Small intestine (tissue), 7 donors: ENCODE data around the gene CFAP45. TPM values are rescaled to one million over a fixed set of nuclear protein-coding genes. Genes with fewer than 3 reads are reported as not detected.

Source experiments
- DNase-seq, 2 donors: peaks; one replicate each; pipeline versions ENCODE4 v3.0.0 to v3.0.0-alpha.2; 2013
- FAIRE-seq: peaks from 2 replicates; lab custom pipeline; 2012; peaks lifted over from hg19 to GRCh38; lab: Jason Lieb, UNC
- H3K27ac ChIP-seq, 3 donors: one replicate each; pipeline ENCODE4 v1.5.1; 2013; ENCODE audit warnings: low read length in 2 of 3, mild to moderate bottlenecking in 2 of 3, control low read depth in 1 of 3, inconsistent platforms in 1 of 3, low read depth in 1 of 3, moderate library complexity in 1 of 3
- H3K27me3 ChIP-seq, 3 donors: one replicate each; pipeline ENCODE4 v1.6.1; 2013; ENCODE audit warnings: low read length in 3 of 3, inconsistent platforms in 1 of 3; ENCODE audit not compliant: control insufficient read depth in 3 of 3, insufficient read depth in 3 of 3
- H3K36me3 ChIP-seq, 3 donors: one replicate each; pipeline ENCODE4 v1.6.1; 2013; ENCODE audit warnings: low read length in 3 of 3, inconsistent platforms in 1 of 3, low read depth in 1 of 3, mild to moderate bottlenecking in 1 of 3, moderate library complexity in 1 of 3; ENCODE audit not compliant: control insufficient read depth in 3 of 3, insufficient read depth in 2 of 3
- H3K4me1 ChIP-seq, 3 donors: one replicate each; pipeline ENCODE4 v1.6.1; 2013; ENCODE audit warnings: low read length in 2 of 3, inconsistent platforms in 1 of 3, low read depth in 1 of 3, mild to moderate bottlenecking in 1 of 3, moderate library complexity in 1 of 3; ENCODE audit not compliant: control insufficient read depth in 3 of 3, insufficient read depth in 2 of 3
- H3K4me3 ChIP-seq, 3 donors: one replicate each; pipeline ENCODE4 v1.5.1; 2013; ENCODE audit warnings: low read length in 3 of 3, control low read depth in 1 of 3, inconsistent platforms in 1 of 3, low read depth in 1 of 3, mild to moderate bottlenecking in 1 of 3, moderate library complexity in 1 of 3
- H3K9me3 ChIP-seq, 2 donors: one replicate each; pipeline ENCODE4 v1.6.1; 2013; ENCODE audit warnings: low read depth in 1 of 2, low read length in 1 of 2; ENCODE audit not compliant: control insufficient read depth in 2 of 2, insufficient read depth in 1 of 2
- WGBS, 3 donors: extraction: QIAGEN DNeasy Blood & Tissue Kit; methylation state at CpG; one replicate each; pipeline ENCODE4 v1.1.7; 2013; 5-methylcytosine and 5-hydroxymethylcytosine counted together
- polyA plus RNA-seq, 4 donors: library from polyadenylated mRNA; stranded (reverse) in 3 of 4; unstranded in 1 of 4; fragments of 200-250 nt in 3 of 4; fragments of 120-200 nt in 1 of 4; gene quantifications; one replicate each; pipeline versions ENCODE4 v1.2.1 to v1.2.3, GENCODE V29; 2013
- donor health status: healthy with polysubstance abuse.
- donor health status: control.
- donor health status: control.
- donor health status: Bipolar disorder and iron deficiency.
- donor health status: healthy.

CFAP45 gene
- polyA plus RNA-seq, 4 donors: 0.35 to 1.1 (median 0.36) TPM; not detected in 1

DNA sequence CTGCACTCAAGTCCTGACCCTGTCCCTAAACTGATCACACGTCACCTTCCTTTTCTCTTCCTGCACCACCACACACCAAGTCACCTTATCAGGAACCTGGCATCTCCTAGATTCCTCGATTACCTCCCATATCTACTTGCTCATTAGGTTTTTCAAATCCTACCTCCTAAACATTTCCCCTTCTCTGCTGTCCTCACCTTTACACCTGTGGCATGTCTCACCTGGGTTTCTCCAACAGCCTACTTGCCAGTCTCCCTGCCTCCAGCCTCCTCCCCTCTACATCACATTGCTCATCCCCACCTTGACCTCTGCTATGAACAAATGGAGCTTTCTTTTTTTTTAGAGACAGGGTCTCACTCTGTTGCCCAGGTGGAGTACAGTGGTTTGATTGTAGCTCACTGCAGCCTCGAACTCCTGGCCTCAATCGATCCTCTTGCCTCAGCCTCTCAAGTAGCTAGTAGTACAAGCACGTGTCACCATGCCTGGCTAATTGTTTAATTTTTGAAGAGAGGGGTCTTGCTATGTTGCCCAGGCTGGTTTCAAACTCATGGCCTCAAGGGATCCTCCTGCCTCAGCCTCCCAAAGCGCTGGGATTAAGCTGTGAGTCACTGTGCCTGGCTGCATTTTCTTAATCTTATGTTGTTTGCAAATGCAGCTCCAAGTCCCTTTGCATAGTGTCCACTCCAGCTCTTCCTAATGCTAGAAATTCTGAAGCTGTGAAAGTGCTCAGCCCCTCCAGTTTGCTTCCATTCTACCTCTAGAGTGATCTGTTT is 39.1 kb upstream of the CFAP45 start:
- WGBS, 3 donors: 62 to 80% (median 68%) methylated on average over 6 of the region's 6 CpGs
- Histone ChIP-seq H3K9me3 (no peaks in the 10 kb centered on the region), H3K4me1 (peaks cover 10 to 82% (median 19%) of the 10 kb centered on the region in 3 donors), H3K36me3 (peaks cover 0 to 79% (median 0%) of the 10 kb centered on the region in 3 donors), H3K4me3 (no peak overlapping the region), H3K27ac (peak overlapping the region in 2 of 3 donors; percentile 97), H3K27me3 (no peaks in the 10 kb centered on the region)
- DNase-seq: no peak
- FAIRE-seq: no peak

DNA sequence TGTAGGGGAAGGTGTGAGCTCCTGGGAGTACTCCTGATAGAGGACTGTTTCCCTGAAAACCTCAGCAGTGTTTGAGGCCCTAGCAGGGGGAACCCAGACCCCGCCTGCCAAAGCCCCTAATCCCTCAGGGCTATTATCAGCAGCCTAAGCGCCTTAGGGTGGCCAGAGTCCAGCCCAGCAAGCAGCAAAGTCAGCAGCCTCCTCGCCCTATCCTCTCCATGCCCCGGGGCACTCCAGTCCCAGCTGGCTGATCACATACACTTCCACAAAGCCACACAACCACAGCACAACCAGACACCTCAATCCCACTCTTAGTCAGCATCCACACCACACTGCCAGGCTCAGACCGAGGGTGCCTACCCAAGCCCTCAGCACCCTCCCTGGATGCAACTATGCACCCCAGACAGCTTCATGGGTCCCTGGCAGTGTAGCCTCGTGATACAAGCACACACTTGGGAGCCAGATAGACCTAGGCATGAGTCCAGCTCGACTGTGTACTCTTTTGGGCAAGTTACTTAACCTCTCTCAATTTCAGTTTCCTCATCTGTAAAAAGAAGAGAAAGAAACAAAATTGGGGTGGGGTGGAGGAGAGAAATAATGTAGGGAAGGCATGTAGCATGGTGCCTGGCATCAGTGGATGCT is 38.4 kb upstream of the CFAP45 start:
- no peaks in the 10 kb centered on the region for H3K27me3 ChIP-seq
- H3K4me1 ChIP-seq: peaks cover 10 to 82% (median 17%) of the 10 kb centered on the region in 3 donors
- 21 to 48% (median 25%) methylated on average over 6 to 7 of the region's 7 CpGs for WGBS, 3 donors
- FAIRE-seq (no peak), DNase-seq (peak; percentile 68 to 89)
- no peaks in the 10 kb centered on the region for H3K9me3 ChIP-seq
- peak overlapping the region in 1 of 3 donors; percentile 35 for H3K4me3 ChIP-seq
- H3K36me3 ChIP-seq: peaks cover 0 to 84% (median 0%) of the 10 kb centered on the region in 3 donors
- peak overlapping the region; percentile 7 to 97 (median 97) for H3K27ac ChIP-seq

DNA sequence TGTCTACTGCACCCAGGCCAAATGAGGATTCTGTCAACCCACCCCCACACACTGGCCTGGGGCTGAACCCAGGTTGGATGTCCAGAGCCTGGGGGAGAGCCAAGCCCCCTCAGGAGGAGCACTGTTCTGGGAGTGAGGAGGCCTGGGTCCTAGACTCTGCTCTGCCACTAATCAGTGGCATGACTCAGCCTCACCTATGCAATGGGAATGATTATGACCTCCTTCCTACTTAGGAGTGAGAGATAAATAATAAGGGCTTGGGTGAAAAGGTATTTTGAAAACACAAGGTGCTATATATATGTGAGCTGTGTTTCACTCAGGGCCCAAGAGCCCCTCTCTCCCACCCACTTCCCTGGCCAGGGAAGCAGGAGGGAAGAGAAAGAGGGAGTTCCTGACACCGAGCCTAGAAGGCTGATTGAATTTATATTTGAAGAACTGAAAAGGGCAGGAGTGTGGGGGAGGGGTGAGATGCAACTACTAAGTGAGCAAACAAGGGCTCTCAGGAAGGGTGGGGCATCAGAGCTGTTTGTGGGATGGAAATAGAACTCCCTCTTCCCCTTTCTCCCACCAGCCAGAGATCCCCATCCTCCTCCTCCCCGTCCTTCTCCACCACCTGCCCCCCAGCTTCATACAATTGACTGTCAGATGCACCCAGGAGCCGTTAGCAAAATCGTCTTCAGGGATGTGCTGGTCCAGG is 37.2 kb upstream of the CFAP45 start:
- peak overlapping the region; percentile 62 to 97 (median 97) for H3K27ac ChIP-seq
- FAIRE-seq (no peak), DNase-seq (peak; percentile 81 to 83)
- H3K27me3 ChIP-seq: no peaks in the 10 kb centered on the region
- no peaks in the 10 kb centered on the region for H3K9me3 ChIP-seq
- peaks cover 0 to 85% (median 0%) of the 10 kb centered on the region in 3 donors for H3K36me3 ChIP-seq
- peak overlapping the region in 1 of 3 donors; percentile 35 for H3K4me3 ChIP-seq
- peaks cover 10 to 74% (median 17%) of the 10 kb centered on the region in 3 donors for H3K4me1 ChIP-seq
- 32 to 44% (median 40%) methylated on average over 4 of the region's 4 CpGs for WGBS, 3 donors

DNA sequence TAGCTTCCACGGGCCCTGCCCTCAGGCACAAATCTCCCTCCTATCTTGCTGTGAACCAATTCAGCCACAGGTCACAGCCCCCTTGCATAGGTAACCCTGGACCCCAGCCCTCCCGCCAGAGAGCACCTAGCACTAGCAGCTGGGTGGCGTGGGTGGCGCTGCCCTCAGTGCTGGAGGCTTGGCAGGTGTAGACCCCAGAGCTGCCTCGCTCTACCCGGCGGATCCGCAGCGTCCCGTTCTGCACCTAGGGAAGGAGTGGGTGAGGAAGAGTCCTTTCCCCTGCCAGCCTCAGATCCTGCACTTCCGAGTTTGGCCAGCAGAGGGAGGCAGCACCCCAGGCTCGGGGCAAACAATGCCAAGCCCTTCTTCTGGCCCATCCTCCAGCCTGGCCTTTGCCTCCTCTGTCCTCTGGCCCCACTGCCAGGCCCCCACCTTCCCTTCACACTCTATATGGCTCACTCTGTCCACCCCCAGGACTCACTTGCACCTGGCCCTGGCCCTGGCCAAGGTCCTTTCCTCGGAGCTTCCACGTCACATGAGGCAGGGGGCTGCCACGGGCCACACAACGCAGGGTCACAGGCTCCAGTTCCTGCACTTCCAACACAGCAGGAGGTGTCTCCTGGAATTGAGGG is 36.4 kb upstream of the CFAP45 start:
- Histone ChIP-seq H3K27ac (peak overlapping the region; percentile 62 to 97 (median 97)), H3K27me3 (no peaks in the 10 kb centered on the region), H3K9me3 (no peaks in the 10 kb centered on the region), H3K4me3 (peak overlapping the region in 2 of 3 donors; percentile 18 to 23), H3K4me1 (peaks cover 10 to 73% (median 17%) of the 10 kb centered on the region in 3 donors), H3K36me3 (peaks cover 0 to 85% (median 0%) of the 10 kb centered on the region in 3 donors)
- DNase-seq: peak; percentile 90 to 91
- WGBS, 3 donors: 13 to 32% (median 17%) methylated on average over 16 of the region's 16 CpGs
- no peak for FAIRE-seq

DNA sequence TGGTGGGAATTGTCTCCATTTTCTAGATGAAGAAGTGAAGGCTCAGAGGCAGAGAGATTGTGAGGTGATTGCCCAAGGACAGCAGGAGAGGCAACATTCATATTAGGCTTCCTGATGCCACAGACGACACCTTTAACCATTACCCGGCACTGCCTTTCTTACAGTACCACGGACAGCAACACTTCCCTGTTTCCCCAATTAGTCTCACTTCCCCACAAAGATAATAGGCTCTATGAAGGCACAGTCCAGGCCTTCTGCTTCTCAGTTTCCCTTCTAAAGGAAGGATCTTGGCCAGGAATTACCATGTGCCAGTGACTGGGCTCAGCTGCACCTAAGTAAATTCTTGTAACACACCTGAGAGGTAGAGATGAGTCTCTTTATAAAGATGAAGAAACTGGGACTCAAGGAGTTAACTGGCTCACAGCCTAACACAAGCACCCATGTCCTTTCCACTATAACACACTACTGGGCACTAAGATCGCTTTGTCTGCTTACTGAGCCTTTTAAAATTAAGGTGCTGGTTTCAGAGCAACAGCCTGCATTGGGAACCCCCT is 35.8 kb upstream of the CFAP45 start:
- 59 to 64% (median 59%) methylated on average over 4 of the region's 4 CpGs for WGBS, 3 donors
- peaks cover 0 to 85% (median 0%) of the 10 kb centered on the region in 3 donors for H3K36me3 ChIP-seq
- peaks cover 10 to 69% (median 17%) of the 10 kb centered on the region in 3 donors for H3K4me1 ChIP-seq
- H3K4me3 ChIP-seq: peak overlapping the region in 2 of 3 donors; percentile 18 to 23
- peak overlapping the region in 1 of 3 donors; percentile 30 for H3K27ac ChIP-seq
- H3K27me3 ChIP-seq: no peaks in the 10 kb centered on the region
- no peaks in the 10 kb centered on the region for H3K9me3 ChIP-seq
- DNase-seq (no peak), FAIRE-seq (no peak)

DNA sequence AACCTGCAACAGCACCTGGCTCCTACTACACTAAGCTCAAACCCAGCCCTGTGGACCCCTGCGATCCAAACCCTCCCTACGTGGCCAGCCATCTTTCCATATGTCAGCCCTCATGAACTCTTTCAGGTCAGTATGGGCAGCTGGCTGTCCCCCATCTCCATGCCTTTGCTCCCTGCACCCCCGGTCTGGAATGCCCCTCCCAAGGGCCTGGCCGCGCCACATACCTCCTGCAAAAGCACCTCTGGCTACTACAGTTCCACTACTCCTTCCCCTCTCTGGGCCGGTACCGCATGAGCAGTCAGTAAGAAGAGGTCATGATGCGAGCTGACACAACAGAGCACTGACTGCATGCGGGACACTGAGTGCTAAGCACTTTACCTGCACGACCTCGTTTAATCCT is 35.3 kb upstream of the CFAP45 start:
- DNase-seq: no peak
- Histone ChIP-seq H3K4me3 (no peak overlapping the region), H3K27me3 (no peaks in the 10 kb centered on the region), H3K4me1 (peaks cover 10 to 64% (median 15%) of the 10 kb centered on the region in 3 donors), H3K36me3 (peaks cover 0 to 87% (median 0%) of the 10 kb centered on the region in 3 donors), H3K9me3 (no peaks in the 10 kb centered on the region), H3K27ac (no peak overlapping the region)
- no peak for FAIRE-seq
- 87 to 94% (median 90%) methylated on average over 11 of the region's 11 CpGs for WGBS, 3 donors

DNA sequence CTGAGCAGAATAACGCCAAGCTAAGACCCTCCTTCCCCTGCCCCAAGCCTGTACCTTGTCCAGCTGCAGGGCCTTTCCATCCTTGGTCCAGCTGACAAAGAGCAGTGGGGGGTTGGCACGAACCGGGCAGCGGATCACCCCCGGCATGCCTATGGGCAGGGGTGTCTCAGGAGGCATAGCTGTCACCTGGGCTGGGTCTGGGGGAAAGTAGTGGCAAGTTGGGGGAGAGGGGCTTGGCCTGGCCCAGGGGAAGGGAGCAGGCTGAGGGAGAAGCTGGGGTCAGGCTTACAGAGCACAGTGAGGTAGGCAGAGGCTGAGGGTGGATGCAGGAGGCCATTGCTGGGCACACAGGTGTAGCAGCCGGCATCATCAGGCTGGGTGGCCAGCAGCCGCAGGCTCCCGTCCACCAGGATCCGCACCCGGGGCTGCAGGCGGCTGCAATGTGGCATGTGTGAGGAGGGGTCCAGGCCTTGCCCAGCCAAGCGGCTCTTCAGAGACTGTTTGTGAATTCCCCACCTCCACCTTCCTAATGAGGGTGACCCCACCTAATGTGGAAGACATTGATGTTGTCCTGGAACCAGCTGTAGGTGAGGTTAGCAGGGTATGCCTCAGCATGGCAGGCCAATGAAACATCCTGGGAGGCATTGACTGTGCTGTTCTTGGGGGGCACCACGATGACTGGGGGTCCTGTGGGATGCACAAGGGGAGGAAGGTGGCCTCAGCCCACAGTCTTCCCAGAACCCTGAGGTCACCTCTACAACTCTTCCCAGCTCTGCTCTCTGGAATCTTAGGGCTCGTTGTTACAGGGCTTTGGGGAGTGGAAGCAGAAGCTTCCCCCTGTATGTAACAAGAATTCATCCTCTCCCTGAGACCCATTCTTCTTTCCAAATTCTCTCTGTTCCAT is 34.4 kb upstream of the CFAP45 start:
- Histone ChIP-seq H3K27me3 (no peaks in the 10 kb centered on the region), H3K4me1 (peaks cover 7 to 55% (median 12%) of the 10 kb centered on the region in 3 donors), H3K36me3 (peaks cover 0 to 90% (median 0%) of the 10 kb centered on the region in 3 donors), H3K4me3 (no peak overlapping the region), H3K27ac (no peak overlapping the region), H3K9me3 (no peaks in the 10 kb centered on the region)
- WGBS, 3 donors: 90 to 93% (median 90%) methylated on average over 14 of the region's 14 CpGs
- DNase-seq (no peak), FAIRE-seq (no peak)
